Hepatic stellate cell (primary cell): ENCODE data around the gene DTX4.

Experiments
- DNase-seq: peaks from one replicate; pipeline ENCODE4 v3.0.0; 2011; ENCODE audit warnings: low spot score

Gene DTX4

DNA sequence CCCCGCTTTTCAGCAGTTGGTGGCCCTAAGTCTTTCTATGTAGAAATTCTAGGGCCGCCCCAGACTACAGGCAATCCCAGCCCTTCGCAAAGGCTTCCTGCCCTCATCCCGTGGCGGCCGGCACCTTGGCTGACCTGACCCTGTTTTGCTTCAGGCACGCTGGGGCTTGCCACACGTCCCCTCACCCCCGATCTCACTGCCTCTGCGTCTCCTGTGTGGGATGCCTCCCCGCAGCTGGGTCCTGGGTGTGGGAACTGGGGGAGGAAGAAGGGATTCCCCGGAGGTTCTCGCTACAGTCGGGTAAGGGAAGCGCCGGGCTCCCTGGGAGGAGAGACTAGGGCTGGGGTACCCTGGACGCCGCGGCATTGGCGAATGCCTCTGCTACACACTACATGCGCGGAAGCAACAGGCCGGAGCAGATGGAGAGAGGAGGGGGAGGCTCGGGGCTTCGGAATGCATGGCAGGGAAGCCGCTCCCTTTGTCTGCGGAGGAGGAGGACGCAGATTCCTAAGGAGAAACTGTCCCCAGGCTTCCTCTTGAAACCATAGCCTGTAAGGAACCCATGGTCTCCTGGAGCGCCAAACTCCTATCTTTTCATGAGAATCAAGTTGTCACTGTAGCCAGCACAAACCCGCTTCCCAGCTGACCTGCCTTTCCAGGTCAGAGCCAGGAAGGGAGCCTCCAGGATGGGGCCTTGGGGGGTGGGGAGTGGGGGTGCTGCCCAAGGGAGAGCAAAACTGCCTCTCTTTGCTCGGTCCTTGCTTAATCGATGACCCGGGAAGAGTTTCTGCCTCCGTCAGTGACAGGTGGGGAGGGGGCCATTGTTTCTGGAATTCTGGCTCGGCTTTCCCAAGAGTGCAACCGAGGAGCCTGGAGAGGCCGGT, 1.4 kb downstream of the DTX4 start:
- DNase-seq: peak; percentile 40

DNA sequence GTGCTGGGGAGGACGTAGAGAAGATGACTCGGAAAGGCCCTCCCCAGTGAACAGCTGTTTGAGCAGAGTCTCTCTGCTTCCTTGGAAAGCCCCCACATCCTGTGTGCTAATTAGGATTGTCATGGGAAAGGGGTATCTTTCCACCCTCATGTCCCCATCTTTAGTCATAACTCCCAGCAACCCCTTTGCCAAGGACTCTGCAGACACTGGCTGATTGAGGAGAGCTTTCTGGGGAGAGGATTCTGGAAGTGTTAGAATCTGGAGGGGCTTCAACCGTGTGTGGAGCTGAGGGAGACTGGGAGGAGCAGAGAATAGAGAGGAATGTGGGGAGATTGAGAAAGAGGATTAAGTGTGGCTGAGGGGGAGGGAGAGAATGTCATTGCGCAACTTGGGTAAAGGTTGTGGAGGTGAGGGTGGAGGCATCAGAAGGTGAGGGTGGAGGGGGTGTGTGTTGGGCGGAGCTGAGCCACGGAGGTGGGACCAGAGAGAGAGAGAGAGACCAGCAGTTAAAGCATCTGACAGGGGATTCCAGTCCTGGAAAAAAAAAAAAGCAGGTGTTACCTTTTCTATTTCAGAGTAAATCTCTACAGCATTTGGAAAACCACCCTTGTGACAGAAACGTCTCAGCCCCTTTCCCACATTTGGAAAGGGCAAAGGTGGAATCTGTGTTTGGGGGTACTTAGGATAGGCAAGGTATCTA, 2.2 kb downstream of the DTX4 start:
- no peak for DNase-seq

GRCh38 chr11:59174664-59175033, 2.7 kb downstream of the DTX4 start:
- no peak for DNase-seq

DNA sequence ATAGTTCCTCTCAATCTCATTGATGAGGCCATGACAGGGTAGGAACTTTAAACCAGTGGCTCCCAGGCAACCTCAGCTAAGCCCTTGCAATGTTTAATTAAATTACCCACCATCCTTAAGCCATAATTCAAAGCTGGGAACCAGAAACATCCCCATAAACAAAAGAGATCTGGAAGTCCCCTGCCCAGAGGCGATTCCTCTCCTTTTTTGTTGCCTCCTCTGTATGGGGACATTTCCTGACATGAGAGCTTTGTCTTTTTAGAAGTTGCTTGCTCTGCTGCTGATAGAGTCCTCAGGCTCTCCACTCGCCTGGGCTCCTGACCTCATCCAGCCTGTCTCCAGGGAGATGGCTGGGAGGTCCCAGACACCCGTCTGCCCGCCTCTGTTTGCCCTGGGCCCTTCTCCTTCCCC, 3.2 kb downstream of the DTX4 start:
- no peak for DNase-seq

- no peak for DNase-seq
Observed at GRCh38 chr11:59176330-59176729, 4.4 kb downstream of the DTX4 start.

DNA sequence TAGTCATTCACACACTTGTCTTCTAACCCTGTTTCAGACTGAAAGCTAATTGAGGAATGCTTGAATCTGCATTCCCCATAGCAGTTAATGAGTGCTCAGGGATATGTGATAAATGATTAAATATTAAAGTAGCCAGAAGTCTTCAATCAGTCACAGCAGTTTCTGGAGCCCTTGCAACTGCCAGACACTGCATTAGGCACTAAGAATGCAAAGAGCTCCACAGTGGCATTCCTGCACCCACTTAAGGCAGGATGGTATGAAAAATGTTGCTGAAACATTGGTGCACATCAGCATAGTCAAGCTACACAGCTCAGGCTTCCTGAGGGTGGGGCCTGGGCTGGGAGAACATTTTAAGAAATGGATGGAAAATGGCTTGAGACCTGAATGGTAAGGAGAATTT, 6.5 kb downstream of the DTX4 start:
- no peak for DNase-seq

DNA sequence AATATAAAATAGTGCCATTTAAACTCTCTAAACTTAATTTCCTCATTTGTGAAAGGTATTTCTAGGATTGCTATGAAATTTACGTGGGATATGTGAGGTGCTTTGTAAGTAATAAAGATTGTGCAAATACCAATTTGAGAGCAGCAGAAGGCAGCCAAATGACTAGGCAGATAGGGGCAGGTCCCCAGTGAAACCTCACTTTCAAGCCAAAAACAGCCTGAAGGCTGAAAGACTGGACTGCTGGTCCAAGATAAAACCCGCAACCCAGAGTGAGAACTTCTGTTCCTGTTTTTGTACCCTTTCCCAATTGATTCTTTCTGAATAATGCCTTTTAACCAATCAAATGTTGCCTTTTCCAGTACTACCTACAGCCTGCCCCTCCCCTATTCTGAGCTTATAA, 7.2 kb downstream of the DTX4 start:
- no peak for DNase-seq

DNA sequence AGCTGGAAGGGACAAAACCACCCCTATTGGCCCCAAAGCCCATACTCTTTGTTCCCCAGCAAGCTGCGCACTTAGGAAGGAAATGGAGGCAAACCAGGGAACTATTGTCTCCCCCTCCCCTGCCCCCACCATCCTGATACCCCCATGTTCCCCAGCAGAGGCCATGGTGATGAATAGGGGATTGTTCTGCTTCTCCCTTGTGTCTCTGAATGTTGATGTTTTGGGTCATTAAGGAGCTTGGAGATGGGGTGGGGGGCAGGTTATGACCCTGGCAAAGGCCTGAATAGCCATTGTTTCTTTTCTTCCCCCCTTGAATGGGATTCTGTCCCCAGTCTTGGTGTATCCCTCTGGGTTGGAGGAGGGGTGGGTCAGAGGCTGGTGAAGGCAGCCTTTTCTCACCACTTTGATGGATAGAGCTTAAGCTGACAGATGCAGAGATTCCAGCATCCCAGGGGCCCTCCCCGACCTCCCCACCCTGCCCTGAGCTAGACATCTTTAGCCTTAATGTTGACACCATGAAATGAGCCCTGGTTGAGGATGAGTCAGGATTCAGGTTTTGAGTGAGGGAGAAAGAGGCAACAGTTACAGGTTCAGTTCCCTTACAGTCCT, 8.3 kb downstream of the DTX4 start:
- DNase-seq: no peak

DNA sequence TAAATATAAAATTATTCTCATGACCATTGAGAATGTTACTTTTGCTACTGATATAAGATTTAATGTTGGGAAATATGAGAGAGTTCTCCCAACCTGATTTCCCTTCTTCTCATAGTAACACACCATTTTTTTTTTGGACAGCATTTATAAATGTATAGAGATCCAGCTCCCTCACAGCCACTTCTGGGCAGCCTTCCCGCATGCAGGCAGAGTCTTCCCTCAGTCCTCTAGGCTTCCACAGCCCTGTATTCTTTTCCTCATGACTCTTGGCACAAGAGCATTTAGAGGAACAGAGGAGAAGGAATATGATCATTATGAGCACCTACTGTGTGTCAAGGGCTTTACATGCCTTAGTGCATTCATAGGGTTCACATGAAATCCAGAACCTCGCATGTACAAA, 9.0 kb downstream of the DTX4 start:
- no peak for DNase-seq

DNA sequence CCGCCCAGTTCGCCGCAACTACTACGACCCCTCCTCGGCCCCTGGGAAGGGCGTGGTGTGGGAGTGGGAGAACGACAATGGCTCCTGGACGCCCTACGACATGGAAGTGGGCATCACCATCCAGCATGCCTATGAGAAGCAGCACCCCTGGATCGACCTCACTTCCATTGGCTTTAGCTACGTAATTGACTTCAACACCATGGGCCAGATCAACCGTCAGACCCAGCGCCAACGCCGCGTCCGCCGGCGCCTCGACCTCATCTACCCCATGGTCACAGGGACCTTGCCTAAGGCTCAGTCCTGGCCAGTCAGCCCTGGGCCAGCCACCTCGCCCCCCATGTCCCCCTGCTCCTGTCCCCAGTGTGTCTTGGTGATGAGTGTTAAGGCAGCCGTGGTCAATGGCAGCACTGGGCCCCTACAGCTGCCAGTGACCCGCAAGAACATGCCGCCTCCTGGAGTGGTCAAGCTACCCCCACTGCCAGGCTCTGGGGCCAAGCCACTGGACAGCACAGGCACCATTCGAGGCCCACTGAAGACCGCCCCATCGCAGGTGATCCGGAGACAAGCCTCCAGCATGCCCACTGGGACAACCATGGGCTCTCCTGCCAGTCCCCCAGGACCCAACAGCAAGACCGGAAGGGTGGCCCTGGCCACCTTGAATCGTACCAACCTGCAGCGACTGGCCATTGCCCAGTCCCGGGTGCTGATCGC, 10.0 kb downstream of the DTX4 start:
- DNase-seq: no peak

DNA sequence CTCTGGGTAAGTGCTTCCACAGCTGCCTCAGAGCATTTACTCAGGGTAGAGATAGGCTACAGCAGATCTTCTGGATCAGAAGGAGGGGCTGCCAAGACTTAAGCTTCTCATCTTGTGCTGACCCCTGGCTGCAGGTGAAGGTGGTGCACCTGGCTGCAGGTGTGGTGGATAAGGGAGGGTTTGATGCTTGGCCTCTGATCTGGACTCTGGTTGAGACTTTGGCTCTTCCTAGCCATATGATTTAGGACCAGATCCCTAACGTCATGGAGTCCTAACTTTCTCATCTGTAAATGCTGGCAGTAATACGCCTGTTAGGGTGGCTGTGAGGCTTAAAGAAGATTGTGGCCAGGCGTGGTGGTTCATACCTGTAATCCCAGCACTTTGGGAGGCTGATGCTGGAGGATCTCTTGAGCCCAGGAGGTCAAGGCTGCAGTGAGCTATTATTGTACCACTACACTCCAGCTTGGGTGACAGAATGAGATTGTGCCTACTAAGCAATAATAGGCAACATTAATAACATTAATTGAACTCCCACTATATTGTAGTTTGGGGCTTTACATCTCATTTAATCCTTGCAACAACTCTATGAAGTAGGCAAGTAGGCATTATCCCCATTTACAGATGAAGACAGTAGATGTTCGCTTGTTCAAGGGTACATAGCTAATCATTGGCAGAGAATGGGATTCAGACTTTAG, 10.7 kb downstream of the DTX4 start:
- DNase-seq: no peak

- DNase-seq: no peak
Observed at GRCh38 chr11:59183771-59184170, 11.8 kb downstream of the DTX4 start.

GRCh38 chr11:59184691-59185339, 12.9 kb downstream of the DTX4 start:
- DNase-seq: no peak

DNA sequence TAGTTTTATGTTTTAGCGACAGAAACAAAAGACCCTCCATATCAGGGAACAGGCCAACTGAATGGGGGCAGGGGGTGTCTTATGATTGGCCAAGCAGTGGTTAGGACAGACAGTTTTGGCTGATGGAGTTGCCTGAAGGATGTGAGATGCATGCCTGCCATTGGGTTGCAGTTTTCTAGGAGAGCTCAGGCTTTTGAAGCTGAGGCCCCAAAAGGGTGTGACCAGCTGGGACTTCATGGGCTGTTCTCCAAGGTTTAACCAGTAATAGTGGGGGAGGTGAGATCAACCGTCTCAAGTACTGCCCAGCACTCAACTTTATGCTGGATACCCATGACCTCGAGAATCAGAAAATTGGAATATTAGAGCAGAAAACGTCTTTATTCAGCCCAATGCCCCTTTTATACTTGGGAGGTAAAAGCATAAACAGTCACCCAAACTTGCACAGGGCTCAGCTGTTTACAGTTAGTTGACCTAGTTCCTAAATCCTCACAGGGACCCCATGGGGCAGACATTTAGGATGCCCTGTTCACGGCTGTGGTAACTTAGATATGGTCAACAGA, 13.5 kb downstream of the DTX4 start:
- DNase-seq: no peak

DNA sequence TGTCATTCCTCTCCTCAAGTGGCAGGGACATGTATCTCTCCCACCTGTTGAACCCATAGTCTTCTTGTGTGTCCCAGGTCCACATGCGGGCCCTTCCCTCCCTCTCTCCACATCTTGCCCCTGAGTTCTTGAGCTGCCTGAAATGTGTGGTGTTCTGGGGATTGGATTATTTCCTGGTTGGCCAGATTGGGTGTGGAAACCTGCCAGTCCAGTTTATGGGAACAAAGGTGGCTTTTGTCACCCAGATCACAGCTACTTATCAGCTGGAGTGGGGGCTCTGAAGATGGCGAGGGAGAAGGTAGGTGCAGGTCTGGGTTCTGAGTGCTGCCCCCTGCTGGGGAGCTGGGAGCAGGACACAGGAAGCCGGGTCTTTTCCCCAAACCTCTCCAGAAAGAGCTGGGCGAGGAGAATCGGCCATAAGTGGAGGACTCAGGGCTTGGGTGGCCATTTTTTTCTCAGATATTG, 14.2 kb downstream of the DTX4 start:
- no peak for DNase-seq

DNA sequence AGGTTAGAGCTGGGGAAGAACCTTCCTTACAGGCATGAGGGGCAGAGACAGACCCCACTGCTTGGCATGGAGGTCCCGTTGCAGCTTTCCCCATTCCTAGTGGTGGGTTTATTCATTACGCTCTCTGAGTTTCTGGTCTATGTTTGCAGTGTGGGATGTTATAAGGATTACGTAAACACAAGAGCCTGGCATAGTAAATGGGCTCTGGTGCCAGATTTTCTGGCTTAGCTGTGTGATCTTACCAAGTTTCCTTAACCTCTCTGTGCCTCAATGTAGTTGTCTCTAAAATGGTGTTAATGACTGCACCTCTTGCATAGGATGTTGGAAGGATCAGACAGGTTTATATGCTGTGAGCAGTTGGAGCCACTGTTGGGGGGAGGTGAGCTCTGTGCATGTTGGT, 15.1 kb downstream of the DTX4 start:
- DNase-seq: no peak

DNA sequence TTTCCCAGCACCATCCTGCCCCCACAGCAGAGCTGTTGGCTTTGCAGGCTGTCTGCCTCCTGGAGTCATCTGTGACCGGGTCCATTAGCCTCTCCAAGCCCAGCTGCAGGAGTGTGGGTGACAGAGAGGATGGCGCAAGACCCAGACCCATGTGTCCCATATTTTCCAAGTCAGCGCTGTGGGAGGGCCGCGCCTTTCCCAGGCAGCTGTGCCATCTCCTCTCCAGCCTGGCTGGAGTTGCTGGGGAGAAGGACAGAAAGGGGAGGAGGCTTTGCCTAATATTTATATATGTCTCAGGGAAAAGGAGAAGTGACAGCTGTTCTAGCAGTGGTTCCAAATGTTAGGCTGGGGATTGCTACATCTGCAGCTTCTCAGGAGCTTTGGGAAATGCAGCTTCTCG, 15.7 kb downstream of the DTX4 start:
- DNase-seq: peak; percentile 54

DNA sequence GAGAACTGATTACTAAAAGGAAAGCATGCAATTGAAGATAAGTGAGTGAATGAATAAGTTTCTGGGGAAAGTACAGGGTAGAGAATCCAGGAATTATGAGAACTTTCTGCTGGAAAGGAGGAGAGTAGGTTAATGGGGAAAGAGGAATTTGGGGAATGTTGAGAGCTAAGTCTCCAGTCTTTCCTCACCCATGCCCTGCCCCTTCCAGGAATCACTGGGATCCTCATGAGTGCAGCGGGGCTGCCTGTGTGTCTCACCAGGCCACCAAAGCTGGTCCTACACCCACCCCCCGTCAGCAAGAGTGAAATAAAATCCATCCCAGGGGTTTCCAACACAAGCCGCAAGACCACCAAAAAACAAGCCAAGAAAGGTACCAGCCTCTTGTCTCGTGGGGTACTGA, 17.0 kb downstream of the DTX4 start:
- no peak for DNase-seq

DNA sequence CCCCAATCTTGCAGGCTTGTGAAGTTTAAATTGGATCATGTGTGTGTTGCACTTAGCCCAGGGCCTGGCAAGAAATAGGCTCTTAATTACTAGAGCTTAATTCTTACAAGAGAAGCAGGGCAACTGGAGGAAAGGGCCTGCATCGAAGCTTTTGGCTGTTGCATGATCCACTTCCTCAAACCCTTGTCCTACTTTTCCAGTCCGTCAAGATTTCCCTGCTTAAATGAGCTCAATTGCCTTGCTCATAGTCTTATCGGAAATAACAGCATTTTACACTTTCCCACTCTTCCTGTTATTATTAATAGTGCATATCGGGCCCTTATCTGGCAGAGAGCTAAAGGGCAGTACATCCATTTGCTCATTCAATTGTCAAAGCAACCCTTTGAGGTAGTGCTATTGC, 18.1 kb downstream of the DTX4 start:
- no peak for DNase-seq

DNA sequence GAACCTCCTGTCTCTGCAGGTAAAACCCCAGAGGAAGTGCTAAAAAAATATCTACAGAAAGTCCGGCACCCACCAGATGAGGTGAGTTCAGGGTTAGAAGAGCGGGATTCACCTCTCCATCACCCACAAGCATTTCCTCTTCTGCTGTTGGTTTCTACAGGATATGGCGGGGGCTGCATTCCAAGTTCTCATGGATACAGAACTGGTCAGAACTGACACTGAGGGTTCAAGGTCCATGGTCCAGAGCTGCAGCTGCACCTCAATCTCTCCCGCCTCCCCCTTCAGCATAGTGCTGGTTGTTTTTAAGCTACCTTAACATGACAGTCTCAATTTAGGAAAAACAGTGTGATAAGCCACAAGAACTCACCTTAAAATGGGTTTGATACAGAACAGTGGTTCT, 19.2 kb downstream of the DTX4 start:
- no peak for DNase-seq

DNA sequence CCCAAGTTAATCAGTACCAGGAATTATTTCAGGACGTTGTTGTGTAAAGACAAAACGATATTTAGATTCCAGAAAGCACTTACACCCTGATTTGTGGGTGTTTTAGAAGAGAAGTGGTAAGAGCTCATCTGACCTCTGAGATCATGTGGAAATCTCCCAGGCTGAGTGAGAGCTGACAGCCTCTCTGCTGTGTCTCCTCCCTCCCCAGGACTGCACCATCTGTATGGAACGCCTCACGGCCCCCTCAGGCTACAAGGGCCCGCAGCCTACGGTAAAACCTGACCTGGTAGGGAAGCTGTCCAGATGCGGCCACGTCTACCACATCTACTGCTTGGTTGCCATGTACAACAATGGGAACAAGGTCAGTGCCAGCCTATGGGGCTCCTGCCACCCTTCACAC, 20.0 kb downstream of the DTX4 start:
- DNase-seq: no peak
